Measurements from ENCODE around the gene UTS2B.
"Not testable (repeated sequence)": the region's sequence is repeated elsewhere in the genome, so short reads cannot be mapped to it uniquely, and the experiment has no call there.

The UTS2B gene

GRCh38 chr3:191259486-191259885 is 70.8 kb downstream of the UTS2B start:
- Mint-ChIP-seq H3K27ac (peak overlapping the region; percentile 96), H3K27me3 (no peaks in the 10 kb centered on the region), H3K4me3 (no peak overlapping the region), H3K36me3 (peaks cover 5% of the 10 kb centered on the region), H3K4me1 (peaks cover 59% of the 10 kb centered on the region), H3K9me3 (no peaks in the 10 kb centered on the region)
- no peak for ATAC-seq

DNA sequence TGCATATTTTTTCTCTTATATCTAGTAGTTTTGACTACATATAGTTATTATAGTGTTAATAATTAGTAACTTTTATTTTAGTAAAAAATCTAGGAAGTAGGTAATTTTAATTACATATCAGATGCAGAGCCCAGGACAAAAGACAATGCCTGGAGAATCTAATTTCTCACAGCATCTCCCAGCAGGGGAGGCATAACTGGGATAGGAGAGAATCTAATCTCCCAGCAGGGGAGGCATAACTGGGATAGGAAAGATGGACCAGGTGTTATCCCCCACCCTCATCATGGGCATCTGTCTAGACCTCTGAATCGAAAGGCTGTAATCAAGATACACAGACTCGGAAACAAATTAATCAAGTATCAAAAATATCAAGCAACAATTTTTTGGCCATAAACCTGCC is 73.0 kb downstream of the UTS2B start:
- Mint-ChIP-seq H3K27ac (peak overlapping the region; percentile 96), H3K4me1 (peaks cover 69% of the 10 kb centered on the region), H3K27me3 (no peaks in the 10 kb centered on the region), H3K36me3 (peaks cover 5% of the 10 kb centered on the region), H3K4me3 (no peak overlapping the region), H3K9me3 (no peaks in the 10 kb centered on the region)
- no peak for ATAC-seq

- no peaks in the 10 kb centered on the region for H3K9me3 Mint-ChIP-seq
- peak overlapping the region; percentile 96 for H3K27ac Mint-ChIP-seq
- ATAC-seq: no peak
- H3K36me3 Mint-ChIP-seq: peaks cover 5% of the 10 kb centered on the region
- H3K4me3 Mint-ChIP-seq: peak overlapping the region; percentile 46
- H3K27me3 Mint-ChIP-seq: no peaks in the 10 kb centered on the region
- H3K4me1 Mint-ChIP-seq: peaks cover 77% of the 10 kb centered on the region
Measured at GRCh38 chr3:191256405-191256804, 73.9 kb downstream of the UTS2B start.

GRCh38 chr3:191255156-191255555 is 75.2 kb downstream of the UTS2B start:
- no peak overlapping the region for H3K4me3 Mint-ChIP-seq
- no peaks in the 10 kb centered on the region for H3K27me3 Mint-ChIP-seq
- peaks cover 69% of the 10 kb centered on the region for H3K4me1 Mint-ChIP-seq
- peaks cover 5% of the 10 kb centered on the region for H3K36me3 Mint-ChIP-seq
- peak overlapping the region; percentile 96 for H3K27ac Mint-ChIP-seq
- no peaks in the 10 kb centered on the region for H3K9me3 Mint-ChIP-seq
- no peak for ATAC-seq

DNA sequence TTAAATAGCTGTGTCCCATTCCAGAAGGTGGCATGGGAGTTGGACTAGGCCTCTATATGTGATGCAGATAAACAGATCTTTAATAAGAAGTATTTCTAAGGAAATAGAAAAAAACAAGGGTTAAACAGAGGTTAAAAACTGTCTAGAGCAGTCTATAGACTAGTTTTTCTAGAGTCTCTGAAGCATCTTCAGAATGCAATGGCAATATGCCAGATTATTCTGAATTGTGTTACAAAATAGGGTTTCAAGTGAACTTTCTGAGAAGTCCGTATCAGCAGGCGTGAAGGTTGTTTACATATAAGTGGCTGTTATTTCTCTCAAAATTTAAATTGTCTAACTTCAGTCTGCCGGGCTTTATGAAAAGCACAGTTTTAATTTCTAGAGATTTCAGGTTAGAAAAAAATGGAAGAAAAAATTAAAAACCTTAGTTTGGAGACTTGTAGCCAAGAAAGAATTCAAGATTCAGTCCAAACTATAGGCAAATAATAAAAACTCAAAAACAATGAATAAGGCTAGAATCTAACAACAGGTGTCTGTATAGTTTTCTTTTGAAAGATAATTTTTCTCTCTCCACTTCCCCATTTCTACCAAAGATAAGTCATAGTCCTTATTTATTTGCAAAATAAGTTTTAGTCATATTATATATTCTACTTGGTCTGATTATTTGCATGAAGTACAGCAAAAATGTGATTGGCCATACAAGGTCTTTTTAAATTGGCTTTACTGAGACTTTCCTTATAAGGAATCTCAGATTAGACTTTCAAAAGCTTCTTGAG is 76.0 kb downstream of the UTS2B start:
- Mint-ChIP-seq H3K4me3 (peak overlapping the region; percentile 29), H3K36me3 (peaks cover 5% of the 10 kb centered on the region), H3K27ac (peak overlapping the region; percentile 96), H3K9me3 (no peaks in the 10 kb centered on the region), H3K4me1 (peaks cover 71% of the 10 kb centered on the region), H3K27me3 (no peaks in the 10 kb centered on the region)
- peak; percentile 72 for ATAC-seq

DNA sequence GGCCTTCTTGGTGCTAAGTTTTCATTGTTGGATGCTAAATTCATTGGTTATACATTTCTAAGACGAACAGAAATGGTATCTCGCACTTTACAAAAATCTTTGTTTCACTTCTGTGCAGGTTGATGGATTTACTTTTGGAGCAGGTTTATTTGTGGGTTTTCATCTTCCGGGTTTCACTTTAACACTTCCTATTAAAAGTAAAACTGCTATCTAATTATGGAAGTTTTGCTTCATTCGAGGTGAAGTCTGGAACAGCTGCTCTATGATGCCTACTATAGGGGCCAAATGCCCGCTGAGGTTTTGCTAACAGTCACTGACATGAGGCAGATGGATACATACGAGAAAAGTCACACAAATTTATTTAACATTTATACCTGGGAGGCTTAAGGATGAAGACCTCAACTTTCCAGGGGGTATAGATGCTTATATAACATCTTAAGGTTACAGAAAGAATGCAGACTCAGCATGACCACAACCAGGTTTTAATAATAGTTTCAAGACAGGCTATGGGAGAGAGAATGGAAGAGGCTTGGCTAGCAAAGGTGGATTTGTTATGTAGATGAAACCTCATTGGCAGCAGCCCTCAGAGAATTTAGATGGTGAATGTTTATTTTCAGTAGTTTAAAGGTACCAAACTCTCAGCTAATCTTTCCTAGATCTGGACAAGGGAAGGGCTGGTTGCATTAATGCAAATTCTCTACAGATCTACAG is 77.1 kb downstream of the UTS2B start:
- peak; percentile 53 for ATAC-seq
- Mint-ChIP-seq H3K4me3 (peak overlapping the region; percentile 72), H3K4me1 (peaks cover 67% of the 10 kb centered on the region), H3K9me3 (no peaks in the 10 kb centered on the region), H3K27me3 (no peaks in the 10 kb centered on the region), H3K36me3 (no peaks in the 10 kb centered on the region), H3K27ac (peak overlapping the region; percentile 96)

- H3K27ac Mint-ChIP-seq: peak overlapping the region; percentile 98
- H3K36me3 Mint-ChIP-seq: peaks cover 9% of the 10 kb centered on the region
- peak overlapping the region; percentile 52 for H3K4me3 Mint-ChIP-seq
- peaks cover 4% of the 10 kb centered on the region for H3K9me3 Mint-ChIP-seq
- no peak for ATAC-seq
- H3K4me1 Mint-ChIP-seq: peaks cover 37% of the 10 kb centered on the region
- no peaks in the 10 kb centered on the region for H3K27me3 Mint-ChIP-seq
Measured at GRCh38 chr3:191246630-191247029, 83.7 kb downstream of the UTS2B start.

GRCh38 chr3:191246034-191246433 is 84.3 kb downstream of the UTS2B start:
- not testable (repeated sequence) for H3K27me3 Mint-ChIP-seq, H3K9me3 Mint-ChIP-seq, H3K36me3 Mint-ChIP-seq
- peak overlapping the region; percentile 98 for H3K27ac Mint-ChIP-seq
- H3K4me1 Mint-ChIP-seq: peaks cover 31% of the 10 kb centered on the region
- peak overlapping the region; percentile 52 for H3K4me3 Mint-ChIP-seq
- peak; percentile 99 for ATAC-seq

DNA sequence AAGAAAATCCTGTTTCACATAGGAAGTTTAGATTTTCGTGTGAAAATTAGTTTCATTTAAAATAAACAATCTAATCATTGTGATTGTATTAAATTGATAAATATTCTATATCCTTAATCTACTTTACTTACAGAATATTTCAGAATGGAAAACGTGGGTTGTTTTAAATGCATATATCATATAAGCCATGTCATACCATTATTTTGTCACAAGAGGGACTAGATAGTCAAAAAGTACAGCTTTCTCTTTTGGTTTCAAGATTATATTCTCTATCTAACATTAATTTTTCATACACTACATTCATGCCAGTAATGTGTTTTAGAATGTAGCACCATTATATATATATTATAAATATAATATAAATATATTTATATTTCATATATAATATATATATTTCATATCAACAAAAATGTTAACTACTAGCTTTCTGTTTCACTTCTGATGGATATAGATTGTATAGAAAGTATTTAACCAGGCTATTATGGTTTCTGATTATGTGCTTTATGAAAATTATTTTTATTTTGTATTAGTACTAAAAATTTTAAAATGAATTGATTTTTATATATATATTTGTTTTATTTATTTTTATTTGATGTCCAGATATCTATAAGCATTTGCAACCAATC is 86.0 kb downstream of the UTS2B start:
- Mint-ChIP-seq H3K9me3 (peaks cover 4% of the 10 kb centered on the region), H3K27me3 (no peaks in the 10 kb centered on the region), H3K4me3 (no peak overlapping the region), H3K27ac (no peak overlapping the region), H3K36me3 (peaks cover 9% of the 10 kb centered on the region), H3K4me1 (peaks cover 36% of the 10 kb centered on the region)
- no peak for ATAC-seq

GRCh38 chr3:191240486-191240885 is 89.8 kb downstream of the UTS2B start:
- Mint-ChIP-seq H3K9me3 (no peaks in the 10 kb centered on the region), H3K36me3 (no peaks in the 10 kb centered on the region), H3K4me3 (no peak overlapping the region), H3K27ac (no peak overlapping the region), H3K4me1 (peaks cover 52% of the 10 kb centered on the region), H3K27me3 (no peaks in the 10 kb centered on the region)
- no peak for ATAC-seq

DNA sequence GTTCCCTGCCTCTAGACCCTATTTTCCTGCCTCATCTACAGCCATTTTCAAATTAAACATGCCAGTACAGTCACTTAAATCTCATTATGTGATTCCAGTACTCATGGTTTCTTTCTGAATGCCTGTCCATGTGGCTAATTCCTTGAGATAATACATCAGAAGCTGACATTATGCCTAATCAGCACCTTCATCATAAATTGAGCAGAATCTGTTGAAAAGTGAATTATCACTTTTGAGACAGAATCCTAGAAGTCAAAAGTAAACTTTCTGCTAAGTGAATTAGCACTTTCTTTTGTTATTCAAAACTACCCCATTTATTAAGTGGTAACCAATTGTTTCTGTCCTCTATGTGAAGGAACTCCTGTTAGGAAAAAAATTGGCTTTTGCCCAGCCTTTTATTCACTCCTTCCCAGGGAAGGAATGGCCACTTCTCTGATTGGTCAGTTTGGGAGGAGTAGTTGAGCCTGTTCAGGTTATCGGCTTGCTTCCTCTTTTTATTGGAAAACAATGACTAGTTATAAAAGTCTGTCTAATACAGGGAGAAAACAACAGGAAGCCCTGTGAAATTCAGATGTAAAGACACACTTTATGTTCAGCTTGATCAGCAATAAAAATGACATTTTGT is 90.8 kb downstream of the UTS2B start:
- H3K4me1 Mint-ChIP-seq: peaks cover 55% of the 10 kb centered on the region
- no peak for ATAC-seq
- H3K27me3 Mint-ChIP-seq: no peaks in the 10 kb centered on the region
- H3K27ac Mint-ChIP-seq: peak overlapping the region; percentile 72
- H3K36me3 Mint-ChIP-seq: no peaks in the 10 kb centered on the region
- no peaks in the 10 kb centered on the region for H3K9me3 Mint-ChIP-seq
- H3K4me3 Mint-ChIP-seq: no peak overlapping the region

DNA sequence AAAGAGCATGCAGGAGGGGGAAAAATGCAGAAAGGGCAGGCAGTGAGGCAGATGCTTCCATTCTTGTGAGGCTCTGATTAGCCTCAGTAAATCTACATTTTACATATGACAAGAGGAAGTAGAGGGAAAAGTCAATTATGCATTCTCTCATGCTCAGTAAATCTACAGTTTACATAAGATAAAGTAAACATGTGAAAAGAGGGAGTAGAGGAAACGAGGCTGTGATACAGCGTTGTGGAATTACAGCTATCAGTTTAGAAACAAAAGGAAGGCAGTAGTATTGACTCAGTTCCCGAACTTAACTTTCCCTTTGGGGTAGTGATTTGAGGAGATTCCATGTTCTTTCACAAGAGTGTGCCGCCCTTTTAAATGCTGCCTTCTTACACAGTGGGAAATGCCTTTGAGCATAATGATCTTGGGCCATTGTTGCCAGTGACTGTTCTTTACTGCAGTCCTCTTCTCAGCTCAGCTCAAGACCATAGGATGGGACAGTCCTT is 92.0 kb downstream of the UTS2B start:
- H3K36me3 Mint-ChIP-seq: no peaks in the 10 kb centered on the region
- H3K9me3 Mint-ChIP-seq: no peaks in the 10 kb centered on the region
- H3K27ac Mint-ChIP-seq: peak overlapping the region; percentile 72
- H3K4me1 Mint-ChIP-seq: peaks cover 62% of the 10 kb centered on the region
- H3K27me3 Mint-ChIP-seq: no peaks in the 10 kb centered on the region
- no peak overlapping the region for H3K4me3 Mint-ChIP-seq
- ATAC-seq: no peak

GRCh38 chr3:191237047-191237882 is 93.1 kb downstream of the UTS2B start:
- no peak for ATAC-seq
- Mint-ChIP-seq H3K4me3 (no peak overlapping the region), H3K4me1 (peaks cover 62% of the 10 kb centered on the region), H3K27ac (peak overlapping the region; percentile 85), H3K9me3 (no peaks in the 10 kb centered on the region), H3K36me3 (no peaks in the 10 kb centered on the region), H3K27me3 (no peaks in the 10 kb centered on the region)

DNA sequence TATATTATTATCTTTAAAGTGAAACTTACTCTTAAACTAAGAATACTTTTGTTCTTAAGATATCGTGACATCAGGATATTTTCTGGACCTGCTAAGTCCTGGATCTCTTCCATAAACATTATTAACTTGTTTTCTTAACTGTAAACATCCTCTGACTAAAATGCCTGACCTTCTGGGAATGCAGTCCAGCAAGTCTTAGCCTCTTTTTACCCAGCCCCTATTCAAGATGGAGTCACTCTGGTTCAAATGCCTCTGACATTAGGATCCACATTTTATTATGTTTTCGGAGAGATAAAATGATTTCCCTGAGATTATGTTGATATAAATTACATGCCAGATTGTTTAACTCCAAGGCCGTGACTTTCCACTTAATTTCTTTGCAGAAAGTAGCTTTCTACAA is 93.7 kb downstream of the UTS2B start:
- peaks cover 62% of the 10 kb centered on the region for H3K4me1 Mint-ChIP-seq
- no peak overlapping the region for H3K4me3 Mint-ChIP-seq
- H3K27ac Mint-ChIP-seq: peak overlapping the region; percentile 85
- ATAC-seq: no peak
- no peaks in the 10 kb centered on the region for H3K27me3 Mint-ChIP-seq
- no peaks in the 10 kb centered on the region for H3K9me3 Mint-ChIP-seq
- H3K36me3 Mint-ChIP-seq: no peaks in the 10 kb centered on the region
